GM23338 (cell line): Measurements from ENCODE around the gene RFX3. TPM values are rescaled to one million over a fixed set of nuclear protein-coding genes. Genes with fewer than 3 reads are reported as not detected.
A peak's percentile ranks its signal among the peaks of the same experiment; 100 is the strongest.

Experiments used
- ATAC-seq: fragments of 200-7000 bp; cut with Tn5 transposase; 3 replicates; pipeline ENCODE4 v1.9.1; 2020
- DNase-seq: peaks from one replicate; pipeline ENCODE4 v3.0.0-alpha.2; 2015; ENCODE audit warnings: low spot score
- H2AFZ ChIP-seq: fragments of 200-600 bp; sonication (generic); 2 replicates; pipeline ENCODE4 v1.8.0; 2016; ENCODE audit warnings: antibody characterized with exemption, mild to moderate bottlenecking, moderate library complexity
- H3F3A ChIP-seq: fragments of 200-600 bp; sonication (generic); replicated peaks from 2 replicates; pipeline ENCODE4 v1.8.0; 2017; ENCODE audit warnings: antibody characterized with exemption, mixed run types, low read depth
- H3K27ac ChIP-seq: fragments of 200-600 bp; sonication (generic); 2 replicates; pipeline ENCODE4 v1.6.1; 2016; ENCODE audit warnings: low read depth
- H3K27me3 ChIP-seq: fragments of 200-600 bp; sonication (generic); 2 replicates; pipeline ENCODE4 v1.8.0; 2016; ENCODE audit warnings: mild to moderate bottlenecking, mixed run types, moderate library complexity; ENCODE audit not compliant: insufficient read depth
- H3K36me3 ChIP-seq: fragments of 200-600 bp; sonication (generic); 2 replicates; pipeline ENCODE4 v1.8.0; 2016; ENCODE audit warnings: mild to moderate bottlenecking; ENCODE audit not compliant: insufficient read depth
- H3K4me1 ChIP-seq: fragments of 200-600 bp; sonication (generic); 2 replicates; pipeline ENCODE4 v1.8.0; 2016; ENCODE audit warnings: mild to moderate bottlenecking, moderate library complexity; ENCODE audit not compliant: insufficient read depth
- H3K4me2 ChIP-seq: fragments of 200-600 bp; sonication (generic); 2 replicates; pipeline ENCODE4 v1.7.1; 2017; ENCODE audit warnings: mixed run types
- H3K4me3 ChIP-seq: fragments of 200-600 bp; sonication (generic); 2 replicates; pipeline ENCODE4 v1.6.1; 2016; ENCODE audit warnings: mixed run types
- H3K79me2 ChIP-seq: fragments of 200-600 bp; sonication (generic); replicated peaks from 2 replicates; pipeline ENCODE4 v1.8.0; 2017; ENCODE audit warnings: mild to moderate bottlenecking; ENCODE audit not compliant: insufficient read depth
- H3K9me2 ChIP-seq: fragments of 200-600 bp; sonication (generic); 2 replicates; pipeline ENCODE4 v1.8.0; 2017; ENCODE audit not compliant: insufficient read depth
- H4K20me1 ChIP-seq: fragments of 200-600 bp; sonication (generic); replicated peaks from 2 replicates; pipeline ENCODE4 v1.8.0; 2017; ENCODE audit warnings: mild to moderate bottlenecking; ENCODE audit not compliant: insufficient read depth
- H3K27ac Mint-ChIP-seq: 2 replicates; pipeline ENCODE4 v1.8.0; 2020; ENCODE audit warnings: inconsistent platforms, mild to moderate bottlenecking, moderate library complexity, mixed read lengths
- H3K27me3 Mint-ChIP-seq: 3 replicates; pipeline ENCODE4 v1.8.0; 2022; ENCODE audit warnings: low read depth, mild to moderate bottlenecking, moderate library complexity, mixed read lengths, inconsistent platforms; ENCODE audit not compliant: insufficient read depth, poor library complexity
- H3K36me3 Mint-ChIP-seq: 3 replicates; pipeline ENCODE4 v1.8.0; 2021; ENCODE audit warnings: low read depth, mild to moderate bottlenecking, inconsistent platforms, moderate library complexity, mixed read lengths
- H3K4me1 Mint-ChIP-seq: 3 replicates; pipeline ENCODE4 v1.8.0; 2020; ENCODE audit warnings: mild to moderate bottlenecking, inconsistent platforms, mixed read lengths
- H3K4me3 Mint-ChIP-seq: 3 replicates; pipeline ENCODE4 v1.8.0; 2021; ENCODE audit warnings: moderate library complexity, mild to moderate bottlenecking, inconsistent platforms, mixed read lengths
- H3K9me3 Mint-ChIP-seq: 3 replicates; pipeline ENCODE4 v1.8.0; 2020; ENCODE audit warnings: moderate library complexity, mild to moderate bottlenecking, inconsistent platforms, mixed read lengths
- CREB1 ChIP-seq: fragments of 250-450 bp; sonication (Bioruptor Pico); IDR thresholded peaks from 2 replicates; pipeline ENCODE4 v1.5.0; 2020; ENCODE audit warnings: low read depth, mild to moderate bottlenecking, moderate library complexity
- EZH2 ChIP-seq: fragments of 200-600 bp; sonication (generic); IDR thresholded peaks from one replicate; pipeline ENCODE4 v1.8.0; 2017; ENCODE audit warnings: antibody characterized with exemption, mild to moderate bottlenecking, low read depth; ENCODE audit not compliant: unreplicated experiment
- EZH2phosphoT487 ChIP-seq: fragments of 200-600 bp; sonication (generic); IDR thresholded peaks from one replicate; pipeline ENCODE4 v1.8.1; 2018; ENCODE audit warnings: antibody characterized with exemption; ENCODE audit not compliant: unreplicated experiment
- JUNB ChIP-seq: IDR thresholded peaks from one replicate; pipeline ENCODE4 v1.6.1; 2016; ENCODE audit warnings: antibody characterized with exemption; ENCODE audit not compliant: unreplicated experiment
- NANOG ChIP-seq: IDR thresholded peaks from 2 replicates; pipeline ENCODE4 v1.6.1; 2016; ENCODE audit warnings: antibody characterized with exemption, borderline replicate concordance
- POLR2AphosphoS5 ChIP-seq: IDR thresholded peaks from 2 replicates; pipeline ENCODE4 v1.6.1; 2016; ENCODE audit warnings: antibody characterized with exemption, low read depth
- REST ChIP-seq: IDR thresholded peaks from one replicate; pipeline ENCODE4 v1.6.1; 2018; ENCODE audit warnings: antibody characterized with exemption; ENCODE audit not compliant: unreplicated experiment
- STAT1 ChIP-seq: IDR thresholded peaks from one replicate; pipeline ENCODE4 v1.6.1; 2016; ENCODE audit warnings: antibody characterized with exemption; ENCODE audit not compliant: unreplicated experiment
- ZNF114 ChIP-seq: fragments of 250-450 bp; sonication (Bioruptor Pico); IDR thresholded peaks from 2 replicates; pipeline ENCODE4 v1.5.0; 2020; ENCODE audit warnings: mild to moderate bottlenecking, moderate library complexity
- ZNF331 ChIP-seq: fragments of 250-450 bp; sonication (Bioruptor Pico); IDR thresholded peaks from 2 replicates; pipeline ENCODE4 v1.5.0; 2020; ENCODE audit warnings: low read depth, mild to moderate bottlenecking, moderate library complexity
- ZNF462 ChIP-seq: fragments of 250-450 bp; sonication (Bioruptor Pico); IDR thresholded peaks from 2 replicates; pipeline ENCODE4 v1.5.0; 2020; ENCODE audit warnings: mild to moderate bottlenecking, moderate library complexity
- polyA plus RNA-seq: library from polyadenylated mRNA; unstranded; fragments of >200 nt; fragmentation: Nextera tagmentation; extraction: Ambion mirVana; gene quantifications from 2 replicates; pipeline ENCODE4 v1.2.1, GENCODE V29; 2016
- total RNA-seq: library from RNA; depleted of rRNA; stranded (reverse); fragments of >200 nt; shearing (Covaris generic); gene quantifications from 2 replicates; pipeline ENCODE4 v1.2.3, GENCODE V29; 2014
- TF ChIP-seq, protein P1 (sequence below), 2 experiments: fragments of 200-600 bp in 1 of 2; sonication (generic) in 1 of 2; conservative IDR thresholded peaks; 2 replicates each; pipeline versions ENCODE4 v1.5.1 to v1.6.1; 2016 to 2017; ENCODE audit warnings: antibody characterized with exemption in 2 of 2, low read depth in 2 of 2, mild to moderate bottlenecking in 2 of 2, moderate library complexity in 1 of 2
- TF ChIP-seq, protein P2 (sequence below): IDR thresholded peaks from 2 replicates; pipeline ENCODE4 v1.6.1; 2016; ENCODE audit warnings: antibody characterized with exemption

RFX3 gene
- total and polyA plus RNA-seq, 2 experiments from 2014 or later, result 9.8 to 22.1 TPM

GRCh38 chr9:3528451-3528850 lies 2.6 kb upstream of the RFX3 start:
- ATAC-seq (no peak), DNase-seq (no peak)
- Mint-ChIP-seq H3K27me3 (no peaks in the 10 kb centered on the region), H3K4me1 (peaks cover 33% of the 10 kb centered on the region), H3K27ac (peak overlapping the region; percentile 55), H3K4me3 (peak overlapping the region; percentile 90), H3K9me3 (no peaks in the 10 kb centered on the region; the same call in 2 of the 3 replicates), H3K36me3 (peaks cover 25% of the 10 kb centered on the region)
- no peaks in the 10 kb centered on the region for H3K36me3 ChIP-seq
- no peak overlapping the region for H3K27ac ChIP-seq
- peaks cover 60% of the 10 kb centered on the region for H3K79me2 ChIP-seq
- peak overlapping the region; percentile 90 for H3K4me2 ChIP-seq
- no peaks in the 10 kb centered on the region for H3K27me3 ChIP-seq
- TF ChIP-seq EZH2, result no peak
- no peak for TF ChIP-seq REST
- no peak for TF ChIP-seq EZH2phosphoT487
- TF ChIP-seq ZNF331 (CRISPR knock-in tag), result no peak
- no peak for TF ChIP-seq CREB1 (CRISPR knock-in tag)
- TF ChIP-seq, protein P1, sequence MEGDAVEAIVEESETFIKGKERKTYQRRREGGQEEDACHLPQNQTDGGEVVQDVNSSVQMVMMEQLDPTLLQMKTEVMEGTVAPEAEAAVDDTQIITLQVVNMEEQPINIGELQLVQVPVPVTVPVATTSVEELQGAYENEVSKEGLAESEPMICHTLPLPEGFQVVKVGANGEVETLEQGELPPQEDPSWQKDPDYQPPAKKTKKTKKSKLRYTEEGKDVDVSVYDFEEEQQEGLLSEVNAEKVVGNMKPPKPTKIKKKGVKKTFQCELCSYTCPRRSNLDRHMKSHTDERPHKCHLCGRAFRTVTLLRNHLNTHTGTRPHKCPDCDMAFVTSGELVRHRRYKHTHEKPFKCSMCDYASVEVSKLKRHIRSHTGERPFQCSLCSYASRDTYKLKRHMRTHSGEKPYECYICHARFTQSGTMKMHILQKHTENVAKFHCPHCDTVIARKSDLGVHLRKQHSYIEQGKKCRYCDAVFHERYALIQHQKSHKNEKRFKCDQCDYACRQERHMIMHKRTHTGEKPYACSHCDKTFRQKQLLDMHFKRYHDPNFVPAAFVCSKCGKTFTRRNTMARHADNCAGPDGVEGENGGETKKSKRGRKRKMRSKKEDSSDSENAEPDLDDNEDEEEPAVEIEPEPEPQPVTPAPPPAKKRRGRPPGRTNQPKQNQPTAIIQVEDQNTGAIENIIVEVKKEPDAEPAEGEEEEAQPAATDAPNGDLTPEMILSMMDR (conservative IDR thresholded peaks at IDR 0.05; ENCODE audit: low read depth in 2 of 2), result no peak
- TF ChIP-seq, protein P2, sequence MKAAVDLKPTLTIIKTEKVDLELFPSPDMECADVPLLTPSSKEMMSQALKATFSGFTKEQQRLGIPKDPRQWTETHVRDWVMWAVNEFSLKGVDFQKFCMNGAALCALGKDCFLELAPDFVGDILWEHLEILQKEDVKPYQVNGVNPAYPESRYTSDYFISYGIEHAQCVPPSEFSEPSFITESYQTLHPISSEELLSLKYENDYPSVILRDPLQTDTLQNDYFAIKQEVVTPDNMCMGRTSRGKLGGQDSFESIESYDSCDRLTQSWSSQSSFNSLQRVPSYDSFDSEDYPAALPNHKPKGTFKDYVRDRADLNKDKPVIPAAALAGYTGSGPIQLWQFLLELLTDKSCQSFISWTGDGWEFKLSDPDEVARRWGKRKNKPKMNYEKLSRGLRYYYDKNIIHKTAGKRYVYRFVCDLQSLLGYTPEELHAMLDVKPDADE, result no peak
- TF ChIP-seq ZNF114 (CRISPR knock-in tag), result no peak
- no peak for TF ChIP-seq STAT1
- no peak for TF ChIP-seq JUNB
- no peak for TF ChIP-seq NANOG
- TF ChIP-seq ZNF462, result no peak
- no peak for TF ChIP-seq POLR2AphosphoS5
- H3K4me1 ChIP-seq, result peaks cover 24% of the 10 kb centered on the region
- H3K9me2 ChIP-seq, result no peaks in the 10 kb centered on the region
- 0 out of 2 replicates have a peak, but pooled peaks cover 4% of the 10 kb centered on the region for H3F3A ChIP-seq
- H2AFZ ChIP-seq, result no peak overlapping the region
- H3K4me3 ChIP-seq, result peak overlapping the region; percentile 93
- H4K20me1 ChIP-seq, result no peaks in the 10 kb centered on the region
